HS-27A (cell line): ENCODE data around the gene ARHGAP44.
"Not testable (repeated sequence)": the region's sequence is repeated elsewhere in the genome, so short reads cannot be mapped to it uniquely, and the experiment has no call there.

Experiments used
- DNase-seq: peaks from one replicate; pipeline ENCODE4 v3.0.0-alpha.2; 2012; ENCODE audit warnings: low read depth, missing footprints

Gene ARHGAP44

GRCh38 chr17:12815642-12816141 lies 26.4 kb downstream of the ARHGAP44 start:
- DNase-seq = no peak

GRCh38 chr17:12821376-12821940 lies 32.2 kb downstream of the ARHGAP44 start:
- no peak for DNase-seq

- DNase-seq = no peak
Observed at GRCh38 chr17:12826431-12826830, 37.1 kb downstream of the ARHGAP44 start.

- no peak for DNase-seq
Observed at GRCh38 chr17:12830777-12831247, 41.5 kb downstream of the ARHGAP44 start.

- no peak for DNase-seq
Observed at GRCh38 chr17:12831839-12832238, 42.5 kb downstream of the ARHGAP44 start.

GRCh38 chr17:12839042-12839441 lies 49.7 kb downstream of the ARHGAP44 start:
- DNase-seq = no peak

GRCh38 chr17:12842936-12843335 lies 53.6 kb downstream of the ARHGAP44 start:
- no peak for DNase-seq

- DNase-seq = no peak
Observed at GRCh38 chr17:12850996-12851395, 61.7 kb downstream of the ARHGAP44 start.

GRCh38 chr17:12851901-12852435 lies 62.7 kb downstream of the ARHGAP44 start:
- DNase-seq = no peak

GRCh38 chr17:12853921-12854320 lies 64.6 kb downstream of the ARHGAP44 start:
- no peak for DNase-seq

- no peak for DNase-seq
Observed at GRCh38 chr17:12856416-12856815, 67.1 kb downstream of the ARHGAP44 start.

- no peak for DNase-seq
Observed at GRCh38 chr17:12857592-12857991, 68.3 kb downstream of the ARHGAP44 start.

GRCh38 chr17:12859520-12859919 lies 70.2 kb downstream of the ARHGAP44 start:
- DNase-seq = no peak

- DNase-seq = no peak
Observed at GRCh38 chr17:12865769-12866168, 76.5 kb downstream of the ARHGAP44 start.

GRCh38 chr17:12866244-12866643 lies 76.9 kb downstream of the ARHGAP44 start:
- no peak for DNase-seq

GRCh38 chr17:12867726-12868125 lies 78.4 kb downstream of the ARHGAP44 start:
- no peak for DNase-seq

GRCh38 chr17:12873415-12874125 lies 84.3 kb downstream of the ARHGAP44 start:
- DNase-seq = not testable (repeated sequence)

GRCh38 chr17:12877953-12878669 lies 88.8 kb downstream of the ARHGAP44 start:
- DNase-seq = no peak

GRCh38 chr17:12879096-12879495 lies 89.8 kb downstream of the ARHGAP44 start:
- not testable (repeated sequence) for DNase-seq

- no peak for DNase-seq
Observed at GRCh38 chr17:12883472-12883871, 94.2 kb downstream of the ARHGAP44 start.

- DNase-seq = no peak
Observed at GRCh38 chr17:12887088-12887487, 97.8 kb downstream of the ARHGAP44 start.

- DNase-seq = no peak
Observed at GRCh38 chr17:12896180-12896785, 107.0 kb downstream of the ARHGAP44 start.
